AG10803 (cell line): Measurements from ENCODE around the gene PEF1.

Experiments
- DNase-seq: peaks from one replicate; pipeline ENCODE4 v3.0.0; 2010; ENCODE audit warnings: low read depth
- H3K4me3 ChIP-seq: 2 replicates; pipeline ENCODE4 v1.5.1; 2011; ENCODE audit warnings: mild to moderate bottlenecking, low read length, control low read depth
- CTCF ChIP-seq: conservative IDR thresholded peaks from 2 replicates; pipeline ENCODE4 v1.5.1; 2011; ENCODE audit warnings: mild to moderate bottlenecking, low read length, control low read depth, inconsistent platforms

Gene PEF1

DNA sequence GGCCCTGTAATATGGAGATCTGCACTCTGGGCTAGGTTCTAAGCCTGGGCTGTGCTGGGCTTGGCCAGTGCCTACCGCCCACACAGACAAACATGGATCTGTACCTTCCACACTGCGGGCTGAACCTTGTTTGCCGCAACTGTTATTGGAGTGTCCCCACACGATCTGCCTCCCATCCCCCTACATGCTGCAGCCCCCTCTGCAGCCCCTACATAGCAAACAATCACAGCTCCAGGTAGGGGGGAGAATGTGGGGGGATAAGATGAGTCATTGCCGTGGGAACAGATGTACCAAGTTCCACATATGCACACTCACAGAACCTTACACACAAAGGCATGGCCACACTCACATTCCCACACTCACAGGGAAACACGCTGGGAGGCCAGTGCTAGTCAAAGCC is 29.3 kb downstream of the PEF1 start:
- DNase-seq = no peak
- TF ChIP-seq CTCF = no peak
- H3K4me3 ChIP-seq = no peak overlapping the region

- no peak overlapping the region for H3K4me3 ChIP-seq
- no peak for DNase-seq
- TF ChIP-seq CTCF = no peak
These were observed 30.2 kb downstream of the PEF1 start for GRCh38 chr1:31614414-31615005.

DNA sequence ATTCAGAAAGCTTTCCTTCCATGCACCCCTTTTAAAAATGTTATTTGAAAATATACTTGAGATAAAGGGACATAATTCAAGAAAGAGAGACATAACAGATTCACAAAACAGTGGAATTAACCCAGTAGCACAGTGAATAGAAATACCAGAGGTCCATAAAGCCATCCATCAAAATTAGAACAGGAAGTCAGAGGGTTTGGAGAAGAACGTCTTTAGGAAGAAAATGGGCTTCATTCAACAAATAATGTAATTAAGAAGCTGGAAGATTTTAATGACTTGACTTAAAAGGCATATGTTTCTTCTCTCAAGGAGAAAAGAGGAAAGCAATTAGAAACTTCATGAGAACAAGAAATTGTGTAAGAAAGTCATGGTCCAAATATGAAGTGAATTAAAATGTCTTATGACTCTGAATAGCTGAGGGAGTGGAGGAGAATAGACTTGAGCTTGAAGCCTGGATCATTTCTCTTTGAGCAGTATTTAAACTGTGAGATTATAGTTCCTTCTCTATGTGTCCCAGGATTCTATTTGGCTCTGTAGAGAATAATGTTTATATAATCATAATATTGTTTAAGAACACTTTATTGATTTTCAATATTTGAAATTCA is 35.1 kb downstream of the PEF1 start:
- no peak for DNase-seq
- no peak overlapping the region for H3K4me3 ChIP-seq
- TF ChIP-seq CTCF = no peak

DNA sequence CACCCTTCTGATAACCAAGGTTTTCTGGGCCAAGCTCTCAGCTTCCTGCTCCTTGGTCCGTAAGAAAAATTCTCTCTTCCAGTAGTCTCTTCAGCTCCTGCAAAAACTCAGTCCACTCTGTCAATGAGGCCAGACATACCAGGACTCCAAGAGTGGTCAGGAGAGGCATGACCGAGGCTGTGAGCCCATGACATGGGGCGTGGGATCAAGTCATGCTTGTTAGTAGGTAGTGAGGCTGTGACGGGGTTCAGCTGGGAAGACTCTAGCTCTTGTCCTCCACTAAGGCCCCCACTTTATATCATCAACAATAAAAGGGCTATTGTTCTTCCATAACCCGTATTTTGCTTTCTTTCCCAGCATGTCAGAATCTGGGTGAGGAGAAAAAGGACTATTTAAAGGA is 37.3 kb downstream of the PEF1 start:
- TF ChIP-seq CTCF = no peak

DNA sequence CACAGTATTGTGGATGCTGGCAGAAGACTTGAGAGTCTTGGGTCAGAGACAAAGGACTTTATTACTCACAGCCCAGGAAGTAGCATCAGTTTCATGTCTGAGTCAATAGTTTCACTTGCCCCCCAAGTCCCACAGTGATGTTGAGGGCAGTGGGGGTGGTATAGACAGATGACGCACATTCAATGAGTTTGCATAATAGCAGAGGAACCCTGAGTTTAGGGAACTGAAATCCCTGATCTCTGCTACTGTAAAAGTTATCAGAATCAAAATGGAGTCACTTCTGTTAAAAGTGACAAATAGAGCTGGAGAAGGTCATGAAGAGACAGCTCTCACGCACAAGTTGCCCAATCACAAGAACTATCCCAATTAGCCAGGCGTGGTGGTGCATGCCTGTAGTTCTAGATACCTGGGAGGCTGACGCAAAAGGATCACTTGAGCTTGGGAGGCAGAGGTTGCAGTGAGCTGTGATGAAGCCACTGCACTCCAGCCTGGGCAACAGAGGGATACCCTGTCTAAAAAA is 38.7 kb downstream of the PEF1 start:
- H3K4me3 ChIP-seq = no peak overlapping the region
- peak; percentile 63 for DNase-seq
- TF ChIP-seq CTCF = no peak

More for the DNA sequence above, 37.3 kb downstream of the PEF1 start:
- no peak for DNase-seq
- H3K4me3 ChIP-seq = no peak overlapping the region

DNA sequence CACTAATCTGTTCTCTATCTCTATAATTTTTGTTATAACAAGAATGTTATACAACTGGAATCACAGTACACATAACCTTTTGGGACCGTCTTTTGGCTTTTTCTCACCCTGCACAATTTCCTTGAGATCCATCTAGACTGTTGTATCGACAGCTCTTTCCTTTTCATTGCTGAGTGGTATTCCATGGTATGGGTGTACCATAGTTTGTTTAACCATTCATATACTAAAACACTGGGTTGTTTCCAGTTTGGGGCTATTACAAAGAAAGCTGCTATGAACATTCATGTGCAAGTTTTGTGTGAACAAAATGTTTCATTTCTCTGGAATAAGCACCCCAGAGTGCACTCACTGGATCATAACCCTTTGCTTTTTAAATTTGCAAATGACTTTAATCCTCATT is 42.6 kb downstream of the PEF1 start:
- no peak for TF ChIP-seq CTCF
- no peak for DNase-seq
- no peak overlapping the region for H3K4me3 ChIP-seq

DNA sequence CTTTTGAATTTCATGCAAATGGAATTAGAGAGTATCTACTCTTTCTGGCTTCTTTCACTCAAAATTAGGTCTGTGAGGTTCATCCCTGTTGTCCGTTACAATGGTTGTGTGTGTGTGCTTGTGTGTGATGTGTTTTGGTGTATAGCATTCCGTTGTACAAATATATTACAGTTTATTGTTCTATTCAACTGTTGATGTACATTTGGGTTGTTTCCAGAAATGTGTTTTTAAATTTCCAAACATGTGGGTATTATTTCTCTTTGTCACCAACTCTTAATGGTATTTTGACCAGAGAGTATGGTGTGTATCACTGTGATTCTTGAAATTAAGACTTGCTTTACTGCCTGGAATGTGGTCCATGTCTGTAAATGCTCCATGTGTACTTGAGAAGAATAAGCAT is 44.0 kb downstream of the PEF1 start:
- no peak overlapping the region for H3K4me3 ChIP-seq
- no peak for TF ChIP-seq CTCF
- no peak for DNase-seq
